Retinal pigment epithelial cell (primary cell): Measurements from ENCODE around the gene NXNL1.
"Not testable (repeated sequence)": the region's sequence is repeated elsewhere in the genome, so short reads cannot be mapped to it uniquely, and the experiment has no call there.

Source experiments
- DNase-seq: peaks from one replicate; pipeline ENCODE4 v3.0.0-alpha.2; 2010; ENCODE audit warnings: low read depth
- H3K4me3 ChIP-seq: 2 replicates; pipeline ENCODE4 v1.5.1; 2011; ENCODE audit warnings: mild to moderate bottlenecking, low read length, control low read depth, moderate library complexity
- TF ChIP-seq, protein P1 (sequence below): conservative IDR thresholded peaks from 2 replicates; pipeline ENCODE4 v1.5.1; 2011; ENCODE audit warnings: low read depth, low read length, control low read depth, inconsistent platforms

Gene NXNL1

DNA sequence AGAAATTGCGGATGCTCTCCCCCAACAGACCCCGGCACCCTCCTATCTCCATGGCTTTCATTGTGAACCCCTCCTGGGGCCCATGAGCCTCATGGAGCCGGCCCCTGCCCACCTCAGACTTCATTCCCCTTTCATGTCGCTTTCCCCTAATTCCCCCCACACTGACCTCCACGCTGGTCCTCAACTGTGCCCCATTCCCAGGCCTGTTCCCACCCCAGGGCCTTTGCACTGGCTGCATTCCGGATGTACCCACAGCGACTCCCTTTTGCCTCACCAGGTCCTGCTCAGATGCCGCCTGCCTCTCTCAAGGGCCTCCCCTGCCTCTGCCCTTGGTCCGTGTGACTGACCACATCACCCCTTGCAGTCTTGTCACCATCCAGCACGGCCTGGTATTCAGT, 22.9 kb upstream of the NXNL1 start:
- TF ChIP-seq, protein P1, sequence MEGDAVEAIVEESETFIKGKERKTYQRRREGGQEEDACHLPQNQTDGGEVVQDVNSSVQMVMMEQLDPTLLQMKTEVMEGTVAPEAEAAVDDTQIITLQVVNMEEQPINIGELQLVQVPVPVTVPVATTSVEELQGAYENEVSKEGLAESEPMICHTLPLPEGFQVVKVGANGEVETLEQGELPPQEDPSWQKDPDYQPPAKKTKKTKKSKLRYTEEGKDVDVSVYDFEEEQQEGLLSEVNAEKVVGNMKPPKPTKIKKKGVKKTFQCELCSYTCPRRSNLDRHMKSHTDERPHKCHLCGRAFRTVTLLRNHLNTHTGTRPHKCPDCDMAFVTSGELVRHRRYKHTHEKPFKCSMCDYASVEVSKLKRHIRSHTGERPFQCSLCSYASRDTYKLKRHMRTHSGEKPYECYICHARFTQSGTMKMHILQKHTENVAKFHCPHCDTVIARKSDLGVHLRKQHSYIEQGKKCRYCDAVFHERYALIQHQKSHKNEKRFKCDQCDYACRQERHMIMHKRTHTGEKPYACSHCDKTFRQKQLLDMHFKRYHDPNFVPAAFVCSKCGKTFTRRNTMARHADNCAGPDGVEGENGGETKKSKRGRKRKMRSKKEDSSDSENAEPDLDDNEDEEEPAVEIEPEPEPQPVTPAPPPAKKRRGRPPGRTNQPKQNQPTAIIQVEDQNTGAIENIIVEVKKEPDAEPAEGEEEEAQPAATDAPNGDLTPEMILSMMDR, result no peak
- H3K4me3 ChIP-seq, result no peak overlapping the region
- DNase-seq, result no peak

DNA sequence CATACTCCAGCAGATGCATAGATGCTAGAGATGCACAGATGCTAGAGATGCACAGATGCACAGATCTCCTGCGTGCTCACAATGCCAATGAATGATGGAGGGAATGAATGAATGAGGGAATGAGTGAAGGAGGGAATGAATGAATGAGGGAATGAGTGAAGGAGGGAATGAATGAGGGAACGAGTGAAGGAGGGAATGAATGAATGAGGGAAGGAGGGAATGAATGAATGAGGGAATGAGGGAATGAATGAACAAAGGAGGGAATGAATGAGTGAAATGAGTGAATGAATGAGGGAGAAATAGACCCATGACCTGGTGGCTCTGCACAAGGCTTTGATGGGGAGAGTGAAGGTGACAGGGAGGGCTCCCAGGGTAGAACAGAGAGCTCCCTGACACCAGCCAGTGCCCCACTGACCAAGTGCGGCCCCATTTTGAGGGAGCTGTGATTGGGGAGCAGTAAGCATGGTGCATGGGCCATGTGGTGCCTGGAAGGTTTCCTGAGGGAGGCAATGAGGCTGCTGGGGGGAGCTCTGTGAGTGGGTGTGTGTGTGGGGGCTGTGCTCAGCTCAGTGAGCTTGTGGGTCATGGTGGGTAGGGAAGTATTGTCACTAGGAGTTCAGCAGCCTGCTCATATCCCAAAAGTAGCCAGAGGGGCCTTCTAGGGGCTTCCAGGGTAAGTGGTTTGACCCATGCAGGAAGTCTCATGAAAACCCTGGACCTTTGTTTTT, 22.3 kb upstream of the NXNL1 start:
- TF ChIP-seq, protein P1, result no peak
- DNase-seq, result no peak
- no peak overlapping the region for H3K4me3 ChIP-seq

DNA sequence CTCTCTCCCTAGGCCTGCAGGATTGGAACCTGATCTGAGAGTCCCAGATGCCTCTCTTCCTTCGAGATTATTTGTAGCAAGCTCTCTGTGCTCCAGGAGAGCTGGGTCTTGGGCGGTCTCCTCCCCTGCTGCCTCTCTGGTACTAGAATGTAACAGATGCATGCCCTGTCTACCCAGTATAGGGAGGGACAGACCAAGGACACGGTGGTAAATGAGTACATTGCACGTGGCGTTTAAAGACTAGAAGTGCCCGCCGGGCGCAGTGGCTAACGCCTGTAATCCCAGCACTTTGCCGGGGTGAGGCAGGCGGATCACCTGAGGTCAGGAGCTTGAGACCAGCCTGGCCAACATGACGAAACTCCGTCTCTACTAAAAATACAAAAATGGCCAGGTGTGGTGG, 21.3 kb upstream of the NXNL1 start:
- TF ChIP-seq, protein P1, result no peak
- no peak overlapping the region for H3K4me3 ChIP-seq
- no peak for DNase-seq

DNA sequence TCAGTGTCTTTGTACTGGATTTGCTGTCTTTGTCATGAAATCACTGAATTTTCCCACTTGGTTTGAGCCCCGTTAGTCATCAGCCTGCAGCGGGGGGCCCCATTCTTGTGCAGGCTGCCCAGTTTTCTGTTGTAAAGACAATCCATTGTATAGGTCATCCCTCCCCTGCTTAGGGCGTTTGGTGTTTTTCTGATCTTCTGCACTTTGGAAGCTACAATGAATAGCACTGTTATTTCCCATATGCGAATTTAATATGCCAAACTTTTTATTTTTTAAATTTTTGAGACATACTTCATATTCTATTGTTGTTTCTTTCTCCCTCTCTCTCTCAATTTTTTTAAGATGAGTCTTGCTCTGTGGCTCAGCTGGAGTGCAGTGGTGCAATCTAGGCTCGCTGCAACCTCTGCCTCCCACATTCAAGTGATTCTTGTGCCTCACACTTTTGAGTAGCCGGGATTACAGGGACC, 18.6 kb upstream of the NXNL1 start:
- TF ChIP-seq, protein P1, result no peak
- no peak for DNase-seq
- H3K4me3 ChIP-seq, result no peak overlapping the region

DNA sequence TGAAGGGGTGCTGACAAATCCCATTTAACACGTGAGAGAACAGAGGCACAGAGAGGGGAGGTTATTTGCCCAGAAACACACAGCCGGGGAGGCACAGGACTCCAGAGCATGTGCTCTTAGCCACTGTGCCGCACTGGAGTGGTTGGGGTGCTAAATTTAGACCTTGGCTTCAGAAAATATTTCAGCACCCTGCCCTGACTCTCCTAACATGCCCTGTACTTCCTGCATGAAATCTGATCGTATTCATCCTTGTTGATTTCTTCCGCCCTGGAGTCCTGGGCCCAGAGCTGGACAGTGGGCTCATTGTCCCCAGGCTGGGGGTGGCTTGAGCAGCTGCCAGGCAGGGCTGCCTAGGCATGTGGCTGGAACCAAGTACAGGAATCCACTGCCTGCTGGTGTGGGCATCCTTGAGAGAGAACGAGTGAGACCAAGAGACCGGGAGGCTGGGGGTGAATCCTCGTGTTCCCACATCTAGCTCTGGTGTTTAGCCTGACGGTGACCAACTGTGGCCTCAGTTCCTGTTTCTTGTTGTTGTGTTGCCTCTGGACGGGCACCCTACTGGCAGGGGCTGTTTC, 14.9 kb upstream of the NXNL1 start:
- TF ChIP-seq, protein P1, result no peak
- DNase-seq, result no peak
- no peak overlapping the region for H3K4me3 ChIP-seq

DNA sequence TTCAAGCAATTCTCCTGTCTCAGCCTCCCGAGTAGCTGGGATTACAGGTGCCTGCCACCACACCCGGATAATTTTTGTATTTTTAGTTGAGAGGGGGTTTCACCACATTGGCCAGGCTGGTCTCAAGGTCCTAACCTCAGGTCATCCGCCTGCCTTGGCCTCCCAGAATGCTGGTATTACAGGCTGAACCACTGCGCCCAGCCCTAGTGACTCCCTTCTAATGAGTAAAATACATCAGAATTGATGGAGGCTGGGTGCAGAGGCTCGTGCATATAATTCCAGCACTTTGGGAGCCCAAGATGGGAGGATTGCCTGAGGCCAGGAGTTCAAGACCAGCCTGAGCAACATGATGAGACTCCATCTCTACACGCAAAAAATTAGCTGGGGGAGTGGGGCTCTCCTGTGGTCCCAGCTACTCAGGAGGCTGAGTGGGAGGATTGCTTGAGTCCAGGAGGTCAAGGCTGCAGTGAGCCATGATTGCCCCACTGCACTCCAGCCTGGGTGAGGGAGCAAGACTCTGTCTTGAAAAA, 14.3 kb upstream of the NXNL1 start:
- H3K4me3 ChIP-seq, DNase-seq: not testable (repeated sequence)

DNA sequence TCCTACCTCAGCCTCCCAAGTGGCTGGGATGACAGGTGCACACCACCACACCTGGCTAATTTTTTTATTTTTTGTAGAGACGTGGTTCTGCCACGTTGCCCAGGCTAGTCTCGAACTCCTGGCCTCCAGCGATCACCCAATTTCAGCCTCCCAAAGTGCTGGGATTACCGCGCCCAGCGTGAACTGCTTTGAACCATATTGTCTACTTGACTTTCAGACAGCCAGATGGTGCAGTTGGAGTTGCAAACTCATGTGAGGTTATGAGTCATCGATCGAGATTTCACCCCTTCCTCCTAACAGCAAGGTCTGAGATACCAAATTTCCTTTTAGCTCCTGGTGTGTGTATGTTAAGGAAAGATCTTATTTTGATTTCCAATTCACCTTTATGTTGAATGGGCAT, 12.3 kb upstream of the NXNL1 start:
- no peak overlapping the region for H3K4me3 ChIP-seq
- no peak for DNase-seq
- TF ChIP-seq, protein P1, result no peak
